ENCODE data around the gene CALM1.

GRCh38 chr14:90424075-90424474 is 27.2 kb downstream of the CALM1 start:
- TF ChIP-seq CTCF (IDR thresholded peaks at IDR 0.05) (no peak), POLR2AphosphoS5 (IDR thresholded peaks at IDR 0.05) (no peak), EP300 (IDR thresholded peaks at IDR 0.05) (no peak)
